ENCODE data around the gene TLE2. TPM values are rescaled to one million over a fixed set of nuclear protein-coding genes. Genes with fewer than 3 reads are reported as not detected.

The TLE2 gene
- polyA plus RNA-seq, 3 donors: not detected

GRCh38 chr19:2952953-2953481, 76.1 kb downstream of the TLE2 start:
- Mint-ChIP-seq H3K4me1 (peaks cover 12% of the 10 kb centered on the region), H3K4me3 (no peak overlapping the region), H3K27me3 (ENCODE audit: low read depth in 3 of 3) (peaks cover 2 to 6% (median 6%) of the 10 kb centered on the region in 3 donors), H3K36me3 (peaks cover 2 to 3% of the 10 kb centered on the region in 2 donors), H3K27ac (no peak overlapping the region), H3K9me3 (peaks cover 0 to 5% (median 0%) of the 10 kb centered on the region in 7 donors)
- H3K9ac ChIP-seq (ENCODE audit: insufficient read depth, low read length, poor library complexity, severe bottlenecking): no peak overlapping the region
- H3K27ac ChIP-seq (ENCODE audit: low read depth in 1 of 2, low read length in 2 of 2): no peak overlapping the region
- no peak for DNase-seq
- no peak for TF ChIP-seq CTCF (IDR thresholded peaks at IDR 0.05)
- H3K4me2 ChIP-seq (replicated peaks; ENCODE audit: extremely low read depth, low read length, poor library complexity, severe bottlenecking): no peak overlapping the region
- H3K36me3 ChIP-seq (replicated peaks in 1 of 2; ENCODE audit: control insufficient read depth in 1 of 2, insufficient read depth in 2 of 2, low read length in 2 of 2): no peaks in the 10 kb centered on the region
- H2AFZ ChIP-seq (ENCODE audit: insufficient read depth, low read depth, low read length, poor library complexity, severe bottlenecking): no peak overlapping the region
- 95% methylated on average over 3 of the region's 9 CpGs for WGBS (ENCODE audit: insufficient coverage)
- no peak overlapping the region for H3K4me3 ChIP-seq (replicated peaks in 1 of 3; ENCODE audit: low read depth in 2 of 3, low read length in 3 of 3)
- peaks cover 14 to 15% of the 10 kb centered on the region in 2 donors for H3K4me1 ChIP-seq (ENCODE audit: control insufficient read depth in 1 of 2, insufficient read depth in 2 of 2, low read length in 2 of 2)
- peaks cover 16% of the 10 kb centered on the region for H3K79me2 ChIP-seq (ENCODE audit: insufficient read depth, low read length)
- intact Hi-C loops (cut with micrococcal nuclease): loop anchor here in 1 of 2 donors (10.0 kb wide), 1 partner anchor 152 kb away; no protein-coding TSS in a partner anchor
- H3K27me3 ChIP-seq (ENCODE audit: control insufficient read depth in 2 of 2, insufficient read depth in 2 of 2, low read length in 2 of 2): no peaks in the 10 kb centered on the region
- H3K9me3 ChIP-seq (replicated peaks in 1 of 2; ENCODE audit: control insufficient read depth in 1 of 2, insufficient read depth in 1 of 2, low read length in 2 of 2): no peaks in the 10 kb centered on the region
- H4K20me1 ChIP-seq (ENCODE audit: insufficient read depth, low read length): no peaks in the 10 kb centered on the region

- intact Hi-C loops (cut with micrococcal nuclease): loop anchor here in 1 of 2 donors (1.0 to 10.0 kb wide), 2 partner anchors 154 to 235 kb away; partner anchors contain the start of gene NCLN
- no peak for TF ChIP-seq CTCF (IDR thresholded peaks at IDR 0.05)
- peak overlapping the region; percentile 85 for H2AFZ ChIP-seq (ENCODE audit: insufficient read depth, low read depth, low read length, poor library complexity, severe bottlenecking)
- Mint-ChIP-seq H3K4me1 (peaks cover 14% of the 10 kb centered on the region), H3K27ac (peak overlapping the region; percentile 97 to 99 (median 99)), H3K4me3 (peak overlapping the region; percentile 95 to 97), H3K27me3 (ENCODE audit: low read depth in 3 of 3) (peaks cover 0 to 5% (median 0%) of the 10 kb centered on the region in 3 donors), H3K36me3 (peaks cover 2 to 3% of the 10 kb centered on the region in 2 donors), H3K9me3 (peaks cover 0 to 4% (median 2%) of the 10 kb centered on the region in 7 donors)
- H3K27me3 ChIP-seq (ENCODE audit: control insufficient read depth in 2 of 2, insufficient read depth in 2 of 2, low read length in 2 of 2): no peaks in the 10 kb centered on the region
- H4K20me1 ChIP-seq (ENCODE audit: insufficient read depth, low read length): no peaks in the 10 kb centered on the region
- H3K4me1 ChIP-seq (ENCODE audit: control insufficient read depth in 1 of 2, insufficient read depth in 2 of 2, low read length in 2 of 2): peaks cover 16 to 19% of the 10 kb centered on the region in 2 donors
- H3K9ac ChIP-seq (ENCODE audit: insufficient read depth, low read length, poor library complexity, severe bottlenecking): peak overlapping the region; percentile 77
- peak overlapping the region; percentile 55 to 90 (median 62) for H3K4me3 ChIP-seq (replicated peaks in 1 of 3; ENCODE audit: low read depth in 2 of 3, low read length in 3 of 3)
- H3K27ac ChIP-seq (ENCODE audit: low read depth in 1 of 2, low read length in 2 of 2): peak overlapping the region; percentile 90 to 94
- peak; percentile 99 for DNase-seq
- H3K79me2 ChIP-seq (ENCODE audit: insufficient read depth, low read length): peaks cover 16% of the 10 kb centered on the region
- peak overlapping the region; percentile 82 for H3K4me2 ChIP-seq (replicated peaks; ENCODE audit: extremely low read depth, low read length, poor library complexity, severe bottlenecking)
- WGBS (ENCODE audit: insufficient coverage): 0% methylated on average over 31 of the region's 53 CpGs
- H3K9me3 ChIP-seq (replicated peaks in 1 of 2; ENCODE audit: control insufficient read depth in 1 of 2, insufficient read depth in 1 of 2, low read length in 2 of 2): no peaks in the 10 kb centered on the region
- no peaks in the 10 kb centered on the region for H3K36me3 ChIP-seq (replicated peaks in 1 of 2; ENCODE audit: control insufficient read depth in 1 of 2, insufficient read depth in 2 of 2, low read length in 2 of 2)
These were observed 78.6 kb downstream of the TLE2 start for GRCh38 chr19:2950286-2951124.

All from CD14-positive monocyte (primary cell).